ENCODE data around the gene ITGB4. TPM values are rescaled to one million over a fixed set of nuclear protein-coding genes. Genes with fewer than 3 reads are reported as not detected.

Gene ITGB4
- total and polyA plus RNA-seq, 2 of the 13 experiments (the other 11 are each of a cell fraction or from before 2014, with no cell fraction given): 6.9 to 14.5 TPM

- TF ChIP-seq KDM6A (CRISPR knock-in tag; IDR thresholded peaks at IDR 0.05; ENCODE audit: low read depth) (peak; percentile 88; the same call in 1 of the 2 replicates), ZSCAN25 (CRISPR knock-in tag; IDR thresholded peaks at IDR 0.05) (peak; percentile 74), DNMT1 (CRISPR knock-in tag; IDR thresholded peaks at IDR 0.05) (no peak), ZSCAN9 (CRISPR knock-in tag; IDR thresholded peaks at IDR 0.05; ENCODE audit: borderline replicate concordance) (peak; percentile 46; the same call in 1 of the 2 replicates), ZNF788 (CRISPR knock-in tag; IDR thresholded peaks at IDR 0.05; ENCODE audit: borderline replicate concordance) (peak; percentile 84; the same call in 1 of the 2 replicates), EED (CRISPR knock-in tag; IDR thresholded peaks at IDR 0.05) (no peak), TCF7 (IDR thresholded peaks at IDR 0.05; ENCODE audit: low read depth) (no peak), HOMEZ (CRISPR knock-in tag; IDR thresholded peaks at IDR 0.05; ENCODE audit: low read depth) (peak; percentile 49; the same call in 1 of the 2 replicates), TAF1 (CRISPR knock-in tag; IDR thresholded peaks at IDR 0.05) (no peak), TOE1 (CRISPR knock-in tag; IDR thresholded peaks at IDR 0.05) (no peak), PBX3 (CRISPR knock-in tag; IDR thresholded peaks at IDR 0.05; ENCODE audit: borderline replicate concordance) (no peak), KAT7 (CRISPR knock-in tag; IDR thresholded peaks at IDR 0.05; ENCODE audit: borderline replicate concordance) (peak; percentile 77; the same call in 1 of the 2 replicates), ZNF720 (CRISPR knock-in tag; IDR thresholded peaks at IDR 0.05) (no peak), TFDP1 (CRISPR knock-in tag; IDR thresholded peaks at IDR 0.05; ENCODE audit: borderline replicate concordance) (no peak), MZF1 (CRISPR knock-in tag; IDR thresholded peaks at IDR 0.05; ENCODE audit: borderline replicate concordance) (no peak), SIN3B (IDR thresholded peaks at IDR 0.05; ENCODE audit: low read length) (no peak), ZNF44 (CRISPR knock-in tag; IDR thresholded peaks at IDR 0.05) (peak; percentile 63; the same call in 1 of the 2 replicates), KIAA2018 (CRISPR knock-in tag; IDR thresholded peaks at IDR 0.05; ENCODE audit: borderline replicate concordance) (no peak)
Observed at GRCh38 chr17:75763613-75764416, 42.6 kb downstream of the ITGB4 start (continued).
